ENCODE measurements around the gene NRDE2.

DNA sequence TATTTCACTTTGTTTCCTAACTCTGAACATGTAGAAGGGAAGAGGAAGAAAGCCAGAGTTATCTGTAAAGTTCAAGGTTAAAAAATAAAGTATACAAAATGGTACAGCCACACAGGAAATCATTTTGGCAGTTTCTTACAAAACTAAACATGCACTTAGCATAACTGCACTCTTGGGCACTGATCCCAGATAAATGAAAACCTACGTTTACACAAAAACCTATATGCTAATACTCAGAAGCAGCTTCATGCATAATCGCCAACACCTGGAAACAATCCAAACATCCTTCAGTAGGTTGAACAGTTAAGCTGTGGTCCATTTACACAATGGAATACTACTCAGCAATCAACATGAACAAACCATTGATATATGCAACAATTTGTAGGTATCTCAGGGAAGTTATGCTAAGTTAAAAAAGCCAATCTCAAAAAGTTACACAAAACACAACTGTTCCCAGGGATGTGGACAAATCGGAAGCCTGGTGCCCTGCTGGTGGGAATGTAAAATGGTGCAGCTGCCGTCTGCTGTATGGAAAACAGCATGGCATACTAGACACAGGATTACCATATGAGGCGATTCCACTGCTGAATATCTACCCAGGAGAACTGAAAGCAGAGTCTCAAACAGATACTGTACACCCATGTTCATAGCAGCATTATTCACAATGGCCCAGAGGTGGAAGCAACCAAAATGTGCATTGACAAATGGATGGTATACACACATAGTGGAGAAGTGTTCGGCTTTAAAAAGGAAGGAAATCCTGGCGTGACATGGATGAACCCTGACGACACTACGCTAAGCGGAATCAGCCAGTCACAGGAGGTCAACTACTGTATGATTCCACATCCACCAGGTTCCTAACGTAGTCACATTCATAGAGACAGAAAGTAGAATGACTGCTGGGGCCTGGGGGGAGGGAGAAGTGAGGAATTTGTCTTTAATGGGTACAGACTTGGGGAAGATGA lies 37.7 kb downstream of the NRDE2 start:
- TF ChIP-seq, protein P1, sequence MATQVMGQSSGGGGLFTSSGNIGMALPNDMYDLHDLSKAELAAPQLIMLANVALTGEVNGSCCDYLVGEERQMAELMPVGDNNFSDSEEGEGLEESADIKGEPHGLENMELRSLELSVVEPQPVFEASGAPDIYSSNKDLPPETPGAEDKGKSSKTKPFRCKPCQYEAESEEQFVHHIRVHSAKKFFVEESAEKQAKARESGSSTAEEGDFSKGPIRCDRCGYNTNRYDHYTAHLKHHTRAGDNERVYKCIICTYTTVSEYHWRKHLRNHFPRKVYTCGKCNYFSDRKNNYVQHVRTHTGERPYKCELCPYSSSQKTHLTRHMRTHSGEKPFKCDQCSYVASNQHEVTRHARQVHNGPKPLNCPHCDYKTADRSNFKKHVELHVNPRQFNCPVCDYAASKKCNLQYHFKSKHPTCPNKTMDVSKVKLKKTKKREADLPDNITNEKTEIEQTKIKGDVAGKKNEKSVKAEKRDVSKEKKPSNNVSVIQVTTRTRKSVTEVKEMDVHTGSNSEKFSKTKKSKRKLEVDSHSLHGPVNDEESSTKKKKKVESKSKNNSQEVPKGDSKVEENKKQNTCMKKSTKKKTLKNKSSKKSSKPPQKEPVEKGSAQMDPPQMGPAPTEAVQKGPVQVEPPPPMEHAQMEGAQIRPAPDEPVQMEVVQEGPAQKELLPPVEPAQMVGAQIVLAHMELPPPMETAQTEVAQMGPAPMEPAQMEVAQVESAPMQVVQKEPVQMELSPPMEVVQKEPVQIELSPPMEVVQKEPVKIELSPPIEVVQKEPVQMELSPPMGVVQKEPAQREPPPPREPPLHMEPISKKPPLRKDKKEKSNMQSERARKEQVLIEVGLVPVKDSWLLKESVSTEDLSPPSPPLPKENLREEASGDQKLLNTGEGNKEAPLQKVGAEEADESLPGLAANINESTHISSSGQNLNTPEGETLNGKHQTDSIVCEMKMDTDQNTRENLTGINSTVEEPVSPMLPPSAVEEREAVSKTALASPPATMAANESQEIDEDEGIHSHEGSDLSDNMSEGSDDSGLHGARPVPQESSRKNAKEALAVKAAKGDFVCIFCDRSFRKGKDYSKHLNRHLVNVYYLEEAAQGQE (IDR thresholded peaks at IDR 0.05; ENCODE audit: borderline replicate concordance), result no peak
- TF ChIP-seq, protein P2, sequence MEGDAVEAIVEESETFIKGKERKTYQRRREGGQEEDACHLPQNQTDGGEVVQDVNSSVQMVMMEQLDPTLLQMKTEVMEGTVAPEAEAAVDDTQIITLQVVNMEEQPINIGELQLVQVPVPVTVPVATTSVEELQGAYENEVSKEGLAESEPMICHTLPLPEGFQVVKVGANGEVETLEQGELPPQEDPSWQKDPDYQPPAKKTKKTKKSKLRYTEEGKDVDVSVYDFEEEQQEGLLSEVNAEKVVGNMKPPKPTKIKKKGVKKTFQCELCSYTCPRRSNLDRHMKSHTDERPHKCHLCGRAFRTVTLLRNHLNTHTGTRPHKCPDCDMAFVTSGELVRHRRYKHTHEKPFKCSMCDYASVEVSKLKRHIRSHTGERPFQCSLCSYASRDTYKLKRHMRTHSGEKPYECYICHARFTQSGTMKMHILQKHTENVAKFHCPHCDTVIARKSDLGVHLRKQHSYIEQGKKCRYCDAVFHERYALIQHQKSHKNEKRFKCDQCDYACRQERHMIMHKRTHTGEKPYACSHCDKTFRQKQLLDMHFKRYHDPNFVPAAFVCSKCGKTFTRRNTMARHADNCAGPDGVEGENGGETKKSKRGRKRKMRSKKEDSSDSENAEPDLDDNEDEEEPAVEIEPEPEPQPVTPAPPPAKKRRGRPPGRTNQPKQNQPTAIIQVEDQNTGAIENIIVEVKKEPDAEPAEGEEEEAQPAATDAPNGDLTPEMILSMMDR (IDR thresholded peaks at IDR 0.05; ENCODE audit: poor library complexity, severe bottlenecking), result no peak
- TF ChIP-seq EZH2 (IDR thresholded peaks at IDR 0.05; ENCODE audit: borderline replicate concordance, insufficient read depth, low read length, poor library complexity, severe bottlenecking), result no peak
- no peak for TF ChIP-seq POLR2AphosphoS5 (IDR thresholded peaks at IDR 0.05)
- no peak for TF ChIP-seq TAF1 (IDR thresholded peaks at IDR 0.05; ENCODE audit: low read depth)

Data from neural cell (in vitro differentiated cells).